PC-9 (cell line): ENCODE data around the gene CNGB1.

Experiments
- CTCF ChIP-seq: fragments of 200-600 bp; sonication (generic); conservative IDR thresholded peaks from 2 replicates; pipeline ENCODE4 v1.6.1; 2017; ENCODE audit warnings: mixed run types, antibody characterized with exemption, mild to moderate bottlenecking, moderate library complexity
- EZH2 ChIP-seq: fragments of 200-600 bp; sonication (generic); IDR thresholded peaks from 2 replicates; pipeline ENCODE4 v1.8.0; 2017; ENCODE audit warnings: antibody characterized with exemption, low read depth

DNA sequence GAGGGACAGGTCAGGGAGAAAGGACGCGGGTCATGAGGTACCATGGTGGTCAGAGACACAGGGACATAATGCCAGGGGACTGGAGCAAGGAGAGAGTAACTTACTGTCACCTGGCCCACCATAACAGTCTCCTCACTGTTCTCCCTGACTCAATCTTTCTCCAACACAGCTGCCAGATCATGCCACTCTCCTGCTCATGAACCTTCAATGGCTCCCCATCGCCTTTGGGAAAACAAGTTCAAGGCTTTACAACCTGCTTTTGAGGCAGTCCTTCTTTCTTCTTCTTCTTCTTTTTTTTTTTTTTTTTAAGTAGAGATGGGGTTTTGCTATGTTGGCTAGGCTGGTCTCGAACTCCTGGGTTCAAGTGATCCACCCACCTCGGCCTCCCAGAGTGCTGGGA, 22.9 kb downstream of the CNGB1 start:
- TF ChIP-seq CTCF, result no peak
- TF ChIP-seq EZH2, result no peak
